ENCODE results near the gene GRAMD4. TPM values are rescaled to one million over a fixed set of nuclear protein-coding genes. Genes with fewer than 3 reads are reported as not detected.

GRAMD4 gene
- total RNA-seq, 2 donors from 2014 or later, result 118 to 141 TPM

DNA sequence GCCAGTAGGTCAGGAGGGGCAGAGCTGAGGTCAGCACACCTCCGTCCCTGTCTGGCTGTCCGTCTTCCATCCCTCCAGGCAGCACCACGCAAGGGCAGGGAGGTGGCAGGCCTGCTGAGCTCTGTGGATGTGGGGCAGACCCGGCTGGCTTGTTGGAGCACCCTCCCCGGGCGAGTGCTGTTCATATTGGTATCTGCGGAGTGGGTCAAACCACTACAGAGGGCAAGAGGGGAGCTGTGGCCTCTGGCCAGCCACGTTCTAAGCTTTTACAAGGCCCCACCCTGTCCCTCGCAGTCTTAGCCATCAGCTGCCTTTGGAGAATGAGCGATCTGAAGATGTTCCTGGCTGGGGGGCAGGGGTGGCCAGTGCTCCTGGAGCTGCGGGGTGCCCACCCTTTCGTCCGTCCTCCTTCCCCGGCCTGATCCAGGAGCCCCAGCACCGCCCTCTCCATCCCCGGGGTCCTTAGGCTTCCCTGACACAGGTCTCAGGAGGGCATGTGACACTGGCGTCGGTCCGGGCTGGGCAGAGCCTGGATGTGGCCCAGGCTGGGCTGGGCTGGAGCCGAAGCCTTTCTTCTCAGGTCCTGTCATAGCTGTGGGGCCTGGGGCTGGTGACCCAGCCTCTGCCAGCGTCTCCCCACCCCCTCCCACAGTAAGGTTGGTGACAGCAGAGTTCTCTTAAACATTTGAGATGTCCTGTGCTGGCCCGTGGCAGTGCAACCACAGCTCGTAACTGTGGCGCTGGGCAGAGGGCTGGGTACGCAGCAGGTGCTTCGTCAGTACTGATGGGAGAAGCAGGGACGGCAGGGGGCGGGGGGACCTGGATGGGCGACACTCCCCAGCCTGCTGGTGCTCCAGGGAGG is 31.7 kb upstream of the GRAMD4 start:
- no peaks in the 10 kb centered on the region for H3K36me3 ChIP-seq
- H3K9ac ChIP-seq (ENCODE audit: low read depth in 2 of 2, low read length in 2 of 2), result peak overlapping the region in 1 of 2 donors; percentile 63
- TF ChIP-seq, protein P1, sequence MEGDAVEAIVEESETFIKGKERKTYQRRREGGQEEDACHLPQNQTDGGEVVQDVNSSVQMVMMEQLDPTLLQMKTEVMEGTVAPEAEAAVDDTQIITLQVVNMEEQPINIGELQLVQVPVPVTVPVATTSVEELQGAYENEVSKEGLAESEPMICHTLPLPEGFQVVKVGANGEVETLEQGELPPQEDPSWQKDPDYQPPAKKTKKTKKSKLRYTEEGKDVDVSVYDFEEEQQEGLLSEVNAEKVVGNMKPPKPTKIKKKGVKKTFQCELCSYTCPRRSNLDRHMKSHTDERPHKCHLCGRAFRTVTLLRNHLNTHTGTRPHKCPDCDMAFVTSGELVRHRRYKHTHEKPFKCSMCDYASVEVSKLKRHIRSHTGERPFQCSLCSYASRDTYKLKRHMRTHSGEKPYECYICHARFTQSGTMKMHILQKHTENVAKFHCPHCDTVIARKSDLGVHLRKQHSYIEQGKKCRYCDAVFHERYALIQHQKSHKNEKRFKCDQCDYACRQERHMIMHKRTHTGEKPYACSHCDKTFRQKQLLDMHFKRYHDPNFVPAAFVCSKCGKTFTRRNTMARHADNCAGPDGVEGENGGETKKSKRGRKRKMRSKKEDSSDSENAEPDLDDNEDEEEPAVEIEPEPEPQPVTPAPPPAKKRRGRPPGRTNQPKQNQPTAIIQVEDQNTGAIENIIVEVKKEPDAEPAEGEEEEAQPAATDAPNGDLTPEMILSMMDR (IDR thresholded peaks at IDR 0.05), result no peak
- peaks cover 21% of the 10 kb centered on the region for H3K4me1 ChIP-seq
- intact Hi-C loops (cut with DNase I), result no loop called here
- no peak overlapping the region for H3K27ac ChIP-seq
- H3K9me3 ChIP-seq, result no peaks in the 10 kb centered on the region
- H3K27me3 ChIP-seq, result no peaks in the 10 kb centered on the region
- no peak for DNase-seq
- no peak overlapping the region for H3K4me3 ChIP-seq

DNA sequence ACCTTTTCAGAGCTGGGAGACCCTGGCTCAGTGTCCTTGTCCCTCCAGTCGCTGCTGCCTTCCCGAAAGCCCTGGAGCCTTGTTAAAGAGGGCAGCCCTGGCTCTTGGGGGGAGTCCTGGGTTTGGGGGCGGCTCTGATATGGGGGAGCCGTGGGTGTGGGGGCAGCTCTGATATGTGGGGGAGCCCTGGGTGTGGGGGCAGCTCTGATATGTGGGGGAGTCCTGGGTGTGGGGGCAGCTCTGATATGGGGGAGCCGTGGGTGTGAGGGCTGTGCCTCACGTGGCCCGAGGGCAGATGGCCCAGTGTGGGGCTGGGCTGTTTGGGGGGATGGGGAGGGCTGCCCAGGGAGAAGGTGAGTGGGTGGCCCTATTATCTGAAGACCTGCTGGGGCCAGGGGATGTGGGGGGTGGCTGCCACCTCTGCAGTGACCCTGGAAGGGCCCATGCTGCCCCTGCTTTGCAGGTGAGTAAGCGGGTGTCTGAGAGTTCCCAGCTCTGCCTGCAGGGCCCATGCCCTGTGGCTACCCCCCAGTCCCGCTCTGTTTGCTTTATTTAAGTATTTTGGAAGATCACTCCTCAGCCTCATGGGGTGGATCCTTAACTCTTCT is 30.9 kb upstream of the GRAMD4 start:
- no peaks in the 10 kb centered on the region for H3K9me3 ChIP-seq
- no peak overlapping the region for H3K4me3 ChIP-seq
- H3K27me3 ChIP-seq, result no peaks in the 10 kb centered on the region
- peaks cover 20% of the 10 kb centered on the region for H3K4me1 ChIP-seq
- TF ChIP-seq, protein P1 (IDR thresholded peaks at IDR 0.05), result no peak
- DNase-seq, result no peak
- H3K36me3 ChIP-seq, result no peaks in the 10 kb centered on the region
- intact Hi-C loops (cut with DNase I), result no loop called here
- no peak overlapping the region for H3K27ac ChIP-seq
- no peak overlapping the region for H3K9ac ChIP-seq (ENCODE audit: low read depth in 2 of 2, low read length in 2 of 2)

DNA sequence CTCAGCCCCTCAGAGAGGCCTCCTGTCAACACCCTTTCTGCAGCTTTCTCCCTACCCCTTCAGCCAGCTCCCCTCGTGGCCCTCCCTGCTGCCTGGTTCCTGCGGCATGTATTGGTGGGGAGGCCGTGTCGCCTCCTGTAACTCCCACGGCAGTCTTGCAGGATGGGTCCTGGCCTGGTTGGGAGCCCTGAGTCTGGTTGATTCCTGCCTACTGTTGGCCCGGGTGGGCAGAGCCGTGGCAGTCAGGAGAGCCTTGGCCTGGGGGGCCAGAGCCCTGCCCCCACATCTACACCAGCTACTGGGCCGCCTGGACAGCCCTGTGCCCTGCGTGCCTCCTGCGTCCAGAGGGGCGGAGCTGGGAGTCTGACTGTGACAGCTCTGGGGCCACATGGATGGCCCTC is 30.3 kb upstream of the GRAMD4 start:
- Histone ChIP-seq H3K4me3 (no peak overlapping the region), H3K36me3 (no peaks in the 10 kb centered on the region), H3K9ac (ENCODE audit: low read depth in 2 of 2, low read length in 2 of 2) (no peak overlapping the region), H3K9me3 (no peaks in the 10 kb centered on the region), H3K27ac (no peak overlapping the region), H3K4me1 (peaks cover 20% of the 10 kb centered on the region), H3K27me3 (no peaks in the 10 kb centered on the region)
- no peak for DNase-seq
- intact Hi-C loops (cut with DNase I), result no loop called here
- TF ChIP-seq, protein P1 (IDR thresholded peaks at IDR 0.05), result no peak

DNA sequence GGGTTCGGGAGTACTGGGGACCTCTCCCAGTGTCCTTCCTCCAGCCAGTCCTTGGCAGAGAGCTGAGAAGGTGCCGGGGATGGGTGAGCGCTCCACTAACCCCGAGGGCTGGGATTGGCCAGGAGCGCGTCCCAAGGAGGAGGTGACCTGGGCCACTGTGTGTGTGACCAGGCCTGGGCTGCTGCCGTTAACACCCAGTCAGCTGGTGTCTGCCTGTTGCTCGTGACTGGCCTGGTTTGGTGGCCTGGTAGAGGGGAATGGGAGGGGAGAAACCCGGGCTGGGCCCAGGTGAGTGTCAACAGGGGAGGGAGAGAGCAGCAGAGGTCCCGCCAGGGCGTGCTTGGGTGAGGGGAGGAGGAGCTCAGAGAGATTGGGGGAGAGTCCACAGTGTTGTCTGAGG is 29.9 kb upstream of the GRAMD4 start:
- TF ChIP-seq, protein P1 (IDR thresholded peaks at IDR 0.05), result no peak
- Histone ChIP-seq H3K4me3 (no peak overlapping the region), H3K9me3 (no peaks in the 10 kb centered on the region), H3K36me3 (no peaks in the 10 kb centered on the region), H3K27ac (no peak overlapping the region), H3K9ac (ENCODE audit: low read depth in 2 of 2, low read length in 2 of 2) (no peak overlapping the region), H3K4me1 (peaks cover 19% of the 10 kb centered on the region), H3K27me3 (no peaks in the 10 kb centered on the region)
- intact Hi-C loops (cut with DNase I), result no loop called here
- DNase-seq, result no peak

DNA sequence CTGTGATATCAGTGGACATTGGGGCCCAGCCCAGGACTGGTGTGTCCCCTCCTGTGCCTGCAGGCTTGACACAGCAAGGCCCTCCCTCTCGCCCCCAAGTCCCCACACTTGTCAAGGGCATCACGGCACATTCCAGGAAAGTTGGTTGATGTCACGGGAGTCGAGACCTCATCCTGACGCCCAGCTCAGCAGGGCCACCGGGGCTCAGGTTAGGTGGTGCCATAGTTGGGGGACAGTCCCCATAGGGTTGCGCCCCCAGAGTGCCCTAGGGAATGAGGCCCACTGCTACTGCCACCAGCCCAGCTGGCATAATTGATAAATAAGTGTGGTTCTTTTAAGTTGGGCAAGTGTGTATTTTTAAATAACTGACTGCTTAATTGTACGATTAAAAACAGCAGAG is 28.3 kb upstream of the GRAMD4 start:
- DNase-seq, result no peak
- TF ChIP-seq, protein P1 (IDR thresholded peaks at IDR 0.05), result no peak

More for the DNA sequence above, 28.3 kb upstream of the GRAMD4 start:
- H3K27me3 ChIP-seq, result no peaks in the 10 kb centered on the region
- H3K4me3 ChIP-seq, result no peak overlapping the region
- H3K9ac ChIP-seq (ENCODE audit: low read depth in 2 of 2, low read length in 2 of 2), result no peak overlapping the region
- intact Hi-C loops (cut with DNase I), result no loop called here
- H3K36me3 ChIP-seq, result no peaks in the 10 kb centered on the region
- peaks cover 23% of the 10 kb centered on the region for H3K4me1 ChIP-seq
- H3K9me3 ChIP-seq, result no peaks in the 10 kb centered on the region
- H3K27ac ChIP-seq, result no peak overlapping the region
